Gastrocnemius medialis (tissue), 4 donors: ENCODE results near the gene NATD1.

ENCODE experiments used
- POLR2A ChIP-seq, 2 donors: fragments of 450-650 bp; IDR thresholded peaks; one replicate each; pipeline ENCODE4 v1.6.1; 2017; ENCODE audit warnings: antibody characterized with exemption in 2 of 2, mild to moderate bottlenecking in 2 of 2, moderate library complexity in 2 of 2
- TF ChIP-seq, protein P1 (sequence below), 5 experiments: fragments of 450-650 bp in 3 of 5; fragments of 200-600 bp in 2 of 5; sonication (generic) in 2 of 5; IDR thresholded peaks in 4 of 5; conservative IDR thresholded peaks in 1 of 5; 1 replicate in 4 of 5; 2 replicates in 1 of 5; pipeline ENCODE4 v1.5.1; 2016 to 2019; ENCODE audit warnings: antibody characterized with exemption in 5 of 5, mild to moderate bottlenecking in 3 of 5, moderate library complexity in 3 of 5

DNA sequence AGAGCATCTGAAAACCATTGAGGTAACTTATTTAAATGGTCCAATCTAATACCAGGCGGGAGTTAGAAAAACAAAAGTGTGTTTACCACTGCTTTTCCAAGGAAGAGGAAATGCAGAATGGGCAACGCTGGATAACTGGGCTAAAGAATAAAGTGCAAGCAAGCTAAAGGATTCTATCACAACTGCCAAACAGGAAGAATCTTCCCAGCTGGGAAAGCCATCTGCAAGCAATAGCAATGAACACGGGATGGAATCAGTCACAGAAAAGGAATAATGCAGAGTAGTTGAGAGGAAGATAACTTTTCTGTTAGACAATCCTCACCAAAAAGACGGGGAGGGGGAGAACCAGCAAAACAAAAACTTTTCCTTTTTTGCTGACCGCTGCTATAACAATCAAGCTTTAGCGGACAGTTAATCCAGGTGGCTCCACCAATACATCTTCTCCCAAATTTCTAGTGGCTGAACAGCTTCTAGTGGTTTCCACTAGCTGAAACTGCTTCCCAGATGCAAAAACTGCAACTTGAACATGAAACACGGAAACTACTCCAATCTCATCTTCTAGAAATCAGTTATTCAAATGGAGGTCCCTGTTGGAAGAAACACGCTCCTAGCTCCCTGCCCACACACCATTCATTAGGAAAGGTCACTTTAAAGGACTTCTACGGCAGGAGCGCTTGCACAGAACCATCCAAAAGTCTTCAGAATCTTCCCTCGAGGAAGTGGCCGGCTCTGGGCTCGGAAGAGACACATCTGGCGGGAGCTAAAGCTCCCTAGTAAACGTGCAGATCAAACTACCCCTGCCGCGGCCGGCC, 40.2 kb downstream of the NATD1 start:
- TF ChIP-seq, protein P1, sequence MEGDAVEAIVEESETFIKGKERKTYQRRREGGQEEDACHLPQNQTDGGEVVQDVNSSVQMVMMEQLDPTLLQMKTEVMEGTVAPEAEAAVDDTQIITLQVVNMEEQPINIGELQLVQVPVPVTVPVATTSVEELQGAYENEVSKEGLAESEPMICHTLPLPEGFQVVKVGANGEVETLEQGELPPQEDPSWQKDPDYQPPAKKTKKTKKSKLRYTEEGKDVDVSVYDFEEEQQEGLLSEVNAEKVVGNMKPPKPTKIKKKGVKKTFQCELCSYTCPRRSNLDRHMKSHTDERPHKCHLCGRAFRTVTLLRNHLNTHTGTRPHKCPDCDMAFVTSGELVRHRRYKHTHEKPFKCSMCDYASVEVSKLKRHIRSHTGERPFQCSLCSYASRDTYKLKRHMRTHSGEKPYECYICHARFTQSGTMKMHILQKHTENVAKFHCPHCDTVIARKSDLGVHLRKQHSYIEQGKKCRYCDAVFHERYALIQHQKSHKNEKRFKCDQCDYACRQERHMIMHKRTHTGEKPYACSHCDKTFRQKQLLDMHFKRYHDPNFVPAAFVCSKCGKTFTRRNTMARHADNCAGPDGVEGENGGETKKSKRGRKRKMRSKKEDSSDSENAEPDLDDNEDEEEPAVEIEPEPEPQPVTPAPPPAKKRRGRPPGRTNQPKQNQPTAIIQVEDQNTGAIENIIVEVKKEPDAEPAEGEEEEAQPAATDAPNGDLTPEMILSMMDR (IDR thresholded peaks at IDR 0.05 in 4 of 5, conservative IDR thresholded peaks at IDR 0.05 in 1 of 5), result no peak
- no peak for TF ChIP-seq POLR2A (IDR thresholded peaks at IDR 0.05)
